Dermis microvascular lymphatic vessel endothelial cell (primary cell): ENCODE results near the gene TRIP12. TPM values are rescaled to one million over a fixed set of nuclear protein-coding genes. Genes with fewer than 3 reads are reported as not detected.
A peak's percentile ranks its signal among the peaks of the same experiment; 100 is the strongest.
"Not testable (repeated sequence)": the region's sequence is repeated elsewhere in the genome, so short reads cannot be mapped to it uniquely, and the experiment has no call there.

Experiments used
- DNase-seq, 2 donors: peaks; one replicate each; pipeline versions ENCODE4 v3.0.0 to v3.0.0-alpha.2; 2010; ENCODE audit warnings: low read depth in 2 of 2
- total RNA-seq: library from RNA; depleted of rRNA; stranded (reverse); fragments of >200 nt; gene quantifications from 2 replicates; pipeline ENCODE4 v1.2.1, GENCODE V29; 2014

The TRIP12 gene
- total RNA-seq, 1 donor from 2014 or later = 212 TPM

DNA sequence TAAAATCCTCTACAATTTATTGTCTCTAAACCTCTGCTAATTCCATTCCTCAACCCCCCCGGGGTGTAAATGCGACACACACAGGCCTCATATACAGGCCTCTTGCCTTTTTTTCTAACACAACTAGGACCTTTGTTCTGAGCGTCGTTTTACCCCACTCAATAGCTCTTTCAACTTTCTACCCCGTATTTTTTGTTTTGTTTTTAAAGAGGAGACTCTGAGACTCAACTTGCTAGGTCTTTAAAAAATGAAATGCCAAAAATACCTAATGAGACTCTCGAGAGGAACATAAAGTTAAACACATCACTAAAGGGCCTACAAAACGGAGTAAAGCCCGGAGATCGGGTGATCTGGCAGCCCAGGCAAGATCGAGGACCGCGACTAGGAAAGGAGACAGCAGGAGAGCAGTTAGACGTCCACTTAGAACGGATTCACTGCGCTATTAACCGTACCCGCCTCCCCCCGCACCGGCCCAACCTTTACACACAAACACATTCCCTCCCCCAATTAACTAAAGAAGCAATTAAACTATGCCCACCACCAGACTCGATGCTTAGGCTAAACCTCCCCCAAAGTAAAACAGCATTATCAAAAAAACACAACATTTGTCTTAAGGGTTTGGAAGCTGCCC is 1.7 kb downstream of the TRIP12 start:
- DNase-seq = peak in 1 of 2 donors; percentile 55

DNA sequence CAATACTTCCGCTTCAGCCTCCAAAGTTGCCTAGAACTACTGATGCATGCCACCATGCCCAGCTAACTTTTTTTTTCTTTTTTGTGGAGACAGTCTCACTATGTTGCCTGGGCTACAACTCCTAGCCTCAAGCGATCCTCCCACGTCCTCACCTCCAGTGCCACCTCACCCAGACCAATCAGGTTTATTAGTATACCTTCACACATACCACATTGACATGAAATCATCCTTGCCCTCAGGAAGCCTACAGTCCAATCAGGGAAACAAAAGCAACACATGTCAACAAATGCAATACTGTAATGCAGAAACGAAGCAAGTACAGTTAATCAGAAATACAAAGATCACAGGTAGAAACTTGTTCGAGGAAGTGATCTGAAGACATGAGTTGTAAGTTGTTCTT is 4.0 kb downstream of the TRIP12 start:
- no peak for DNase-seq

DNA sequence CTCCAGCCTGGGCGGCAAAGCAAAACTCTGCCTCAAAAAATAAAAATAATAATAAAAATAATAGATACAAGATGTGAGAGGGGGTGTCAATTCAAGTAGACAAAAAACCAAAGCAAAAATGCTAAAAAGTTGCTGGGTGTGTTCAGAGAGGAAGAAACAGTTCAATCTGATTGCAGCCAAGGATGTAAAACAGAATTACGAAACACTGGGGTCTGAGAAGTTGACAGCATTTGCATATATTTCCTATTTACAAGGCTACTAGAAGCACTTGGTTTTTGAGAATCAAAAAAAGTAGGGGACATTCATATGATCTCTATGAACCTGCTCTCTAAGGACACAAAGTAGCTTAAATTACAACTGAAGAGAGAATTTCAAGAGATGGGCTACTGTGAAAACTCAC is 7.6 kb downstream of the TRIP12 start:
- no peak for DNase-seq

DNA sequence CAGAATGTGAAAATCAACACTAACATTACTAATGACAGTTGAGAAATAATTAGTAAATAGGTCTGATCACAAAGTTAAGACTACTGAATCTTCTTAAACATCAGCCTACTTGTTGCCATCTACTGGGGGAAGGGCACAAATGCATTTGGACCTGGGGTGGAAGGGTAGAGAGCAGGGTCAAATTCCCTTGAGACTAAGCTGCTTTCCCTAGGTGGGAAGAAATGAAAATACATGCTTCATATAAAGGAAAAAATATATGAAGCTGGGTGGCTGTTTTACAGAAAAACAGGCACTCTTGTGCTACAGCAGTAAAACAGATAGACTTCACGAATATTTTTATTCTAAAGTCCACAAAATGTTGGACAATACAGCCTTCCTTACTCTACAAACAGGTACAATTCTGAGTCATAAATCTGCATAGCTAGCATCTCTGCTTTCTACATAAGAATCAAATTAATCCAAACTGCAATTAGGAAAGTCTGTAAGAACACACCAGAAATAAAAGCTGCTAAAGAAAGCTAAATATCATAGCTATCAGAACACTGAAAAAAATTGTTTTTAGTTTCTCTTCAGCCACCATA is 10.9 kb downstream of the TRIP12 start:
- DNase-seq = peak in 1 of 2 donors; percentile 33

DNA sequence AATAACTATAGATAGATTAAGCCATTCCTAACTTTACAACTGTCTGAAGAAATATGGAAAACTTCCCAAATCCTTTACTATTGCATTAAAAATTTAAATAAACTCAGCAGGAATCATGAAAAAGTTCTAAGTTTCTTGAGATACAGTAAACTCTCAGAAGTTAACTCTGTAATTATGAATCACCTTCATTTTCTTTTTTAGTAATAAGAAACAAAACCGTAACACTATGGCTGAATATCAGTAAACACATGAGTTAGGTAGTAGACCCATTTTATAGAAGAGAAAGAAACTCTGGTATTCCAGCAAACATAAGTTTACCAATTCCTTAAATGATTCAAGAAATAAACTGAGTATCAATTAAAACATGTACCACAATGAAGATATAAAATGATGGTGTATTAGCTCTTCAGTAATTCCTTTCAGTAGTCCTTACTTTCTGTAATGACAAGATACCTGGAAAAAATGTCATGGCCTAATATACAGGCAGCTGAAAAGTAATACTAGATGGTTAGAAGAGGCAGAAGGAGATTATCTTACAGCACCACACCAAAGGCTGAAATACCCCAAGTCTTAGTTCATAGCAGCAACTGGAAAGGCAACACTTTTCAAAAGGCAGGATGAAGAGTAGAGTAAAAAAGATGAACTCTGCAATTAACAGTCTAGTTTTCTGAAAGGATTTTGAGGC is 11.5 kb downstream of the TRIP12 start:
- no peak for DNase-seq

DNA sequence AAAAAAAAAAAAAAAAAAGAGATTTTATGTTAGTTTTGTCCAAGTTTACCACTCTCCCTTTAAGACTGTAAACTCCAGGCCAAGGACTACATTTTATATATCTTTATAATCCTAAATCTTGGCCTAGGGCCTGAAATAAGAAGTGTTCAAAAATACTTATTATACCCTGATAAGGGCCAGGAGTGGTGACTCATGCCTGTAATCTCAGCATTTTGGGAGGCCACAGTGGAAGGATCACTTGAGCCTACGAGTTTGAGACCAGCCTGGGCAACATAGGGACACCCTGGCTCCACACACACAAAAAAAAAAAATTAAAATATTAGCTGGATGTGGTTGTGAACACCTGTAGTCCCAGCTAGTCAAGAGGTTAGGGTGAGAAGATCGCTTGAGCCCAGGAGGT is 12.7 kb downstream of the TRIP12 start:
- no peak for DNase-seq

DNA sequence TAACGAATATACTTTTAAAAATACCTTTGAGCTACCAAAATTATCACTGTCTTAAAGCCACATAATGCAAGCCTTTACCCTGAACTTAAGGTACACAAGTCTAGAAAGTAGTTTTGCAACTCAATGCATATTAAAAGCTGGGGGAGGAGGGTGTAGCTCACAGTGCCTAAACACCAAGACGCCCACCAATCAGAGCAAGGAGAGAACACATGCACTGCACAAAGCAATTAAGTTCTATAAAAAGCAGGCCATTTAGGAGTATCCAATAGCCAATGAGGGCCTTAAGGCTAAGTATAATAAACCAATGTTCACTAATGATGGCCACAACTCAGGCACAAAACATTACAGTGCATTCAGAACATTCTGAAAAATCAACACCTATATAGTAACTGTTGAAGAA is 16.2 kb downstream of the TRIP12 start:
- DNase-seq = no peak

DNA sequence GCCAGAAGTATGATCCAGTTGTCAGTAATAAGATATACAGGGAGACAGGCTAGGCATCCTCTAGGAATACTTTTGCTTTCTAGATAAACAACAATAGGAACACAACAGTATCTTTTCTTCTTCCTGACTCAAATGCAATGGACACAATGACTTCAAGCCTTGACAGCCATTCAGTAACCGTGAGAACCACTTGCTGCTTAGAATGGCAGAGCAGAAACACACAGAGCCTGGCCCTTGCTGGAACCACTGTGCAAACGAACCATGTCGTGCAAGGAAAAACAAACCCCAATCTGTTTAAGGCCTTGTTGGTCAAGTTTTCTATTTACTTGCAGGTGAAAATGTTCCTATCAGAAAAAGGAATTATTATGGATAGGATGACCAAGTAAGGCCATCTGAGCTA is 18.8 kb downstream of the TRIP12 start:
- DNase-seq = no peak

DNA sequence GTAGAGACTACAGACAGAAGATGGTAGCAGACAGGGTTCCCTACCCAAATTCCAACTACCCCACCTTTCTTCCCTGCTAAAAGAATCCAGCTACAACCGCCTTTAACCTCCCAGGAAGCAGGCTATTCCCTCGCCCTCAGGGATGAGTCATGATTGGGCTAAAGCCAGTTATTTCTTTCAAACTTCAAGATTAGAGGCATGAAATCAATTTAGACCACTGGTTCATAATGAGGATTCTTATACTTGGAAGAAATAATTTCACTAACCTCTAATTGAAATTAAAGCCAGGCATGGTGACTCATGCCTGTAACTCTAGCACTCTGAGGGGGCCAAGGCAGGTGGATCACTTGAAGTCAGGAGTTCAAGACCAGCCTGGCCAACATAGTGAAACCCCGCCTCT is 20.0 kb downstream of the TRIP12 start:
- peak in 1 of 2 donors; percentile 25 for DNase-seq

DNA sequence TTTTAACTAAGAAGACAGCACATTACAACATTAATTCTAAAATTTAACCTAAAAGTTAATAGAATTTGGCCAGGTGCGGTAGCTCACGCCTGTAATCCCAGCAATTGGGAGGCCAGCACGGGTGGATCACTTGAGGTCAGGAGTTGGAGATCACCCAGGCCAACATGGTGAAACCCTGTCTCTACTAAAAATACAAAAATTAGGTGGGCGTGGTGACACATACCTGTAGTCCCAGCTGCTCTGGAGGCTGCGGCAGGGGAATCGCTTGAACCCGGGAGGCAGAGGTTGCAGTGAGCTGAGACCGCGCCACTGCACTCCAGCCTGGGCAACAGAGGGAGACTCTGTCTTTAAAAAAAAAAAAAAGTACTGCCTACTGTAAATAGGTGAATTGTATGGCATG is 21.3 kb downstream of the TRIP12 start:
- not testable (repeated sequence) for DNase-seq

DNA sequence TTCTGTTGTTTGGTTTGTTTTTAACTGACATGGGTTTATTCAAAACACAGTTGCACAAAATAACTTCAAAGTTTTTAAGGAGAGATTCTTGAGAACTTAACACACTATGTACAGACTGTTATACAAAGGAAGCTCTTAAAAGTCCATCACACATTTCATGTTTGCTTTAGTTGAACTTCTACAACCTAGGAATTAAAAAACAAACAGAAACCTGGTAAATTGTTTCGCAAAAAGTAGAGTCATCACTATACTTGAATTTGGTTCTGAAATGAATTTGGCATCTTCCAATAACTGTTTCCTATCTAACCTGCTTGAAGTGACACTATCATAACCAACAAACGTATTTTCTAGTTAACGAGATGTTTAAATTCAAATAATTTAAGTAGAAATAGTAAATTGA is 21.8 kb downstream of the TRIP12 start:
- no peak for DNase-seq

DNA sequence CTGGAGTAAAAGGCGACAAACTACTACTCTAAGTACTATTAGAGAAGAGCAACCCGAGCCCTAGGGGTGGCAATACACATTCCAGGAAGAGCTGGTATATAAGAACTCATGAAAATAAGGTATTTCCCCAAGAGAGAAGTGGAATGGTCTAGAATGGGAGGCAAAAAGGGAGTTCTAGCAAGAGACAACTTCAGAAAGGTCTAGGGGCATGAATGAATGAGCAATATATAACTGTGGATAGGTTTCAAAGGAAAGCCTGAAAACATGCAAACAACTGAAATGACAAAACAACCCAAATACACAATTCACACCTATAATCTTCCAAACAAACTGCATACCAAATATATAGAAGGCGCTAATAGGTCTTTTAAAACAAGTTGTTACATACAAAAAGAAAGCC is 22.2 kb downstream of the TRIP12 start:
- DNase-seq = no peak

DNA sequence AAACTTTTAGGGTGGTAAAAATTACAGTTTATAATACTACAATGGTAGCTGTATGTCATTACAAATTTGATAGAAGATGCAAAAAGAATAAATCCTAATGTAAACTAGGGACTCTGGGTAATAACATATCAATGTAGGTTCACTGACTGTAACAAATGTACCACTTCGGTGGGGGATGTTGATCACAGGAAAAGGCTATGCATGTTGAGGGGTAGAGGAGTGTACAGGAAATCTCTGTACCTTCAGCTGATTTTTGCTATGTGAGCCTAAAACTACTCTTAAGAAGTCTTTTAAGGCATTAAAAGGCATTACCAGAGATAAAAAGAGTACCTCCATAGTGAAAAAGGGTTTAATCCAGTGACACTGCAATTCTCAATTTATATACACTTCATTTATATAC is 25.0 kb downstream of the TRIP12 start:
- peak in 1 of 2 donors; percentile 17 for DNase-seq

DNA sequence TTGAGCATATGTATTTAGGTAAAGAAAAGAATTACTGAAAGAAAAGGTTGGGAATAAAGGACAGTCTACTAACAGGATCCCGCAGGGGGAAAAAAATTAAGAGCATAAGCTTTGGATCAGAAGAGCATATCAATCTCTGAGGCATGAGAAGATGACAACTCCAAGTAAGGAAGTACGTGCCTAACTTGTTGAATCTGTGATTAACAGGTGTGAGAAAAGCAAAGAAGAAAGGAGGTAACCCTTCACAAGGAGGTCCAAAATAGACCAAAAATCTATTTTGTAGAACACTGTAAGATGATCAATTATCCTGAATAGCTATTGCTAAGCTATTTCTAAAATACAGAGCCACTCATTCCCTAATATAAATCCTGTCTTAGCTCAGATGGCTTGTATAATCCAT is 32.8 kb downstream of the TRIP12 start:
- no peak for DNase-seq

DNA sequence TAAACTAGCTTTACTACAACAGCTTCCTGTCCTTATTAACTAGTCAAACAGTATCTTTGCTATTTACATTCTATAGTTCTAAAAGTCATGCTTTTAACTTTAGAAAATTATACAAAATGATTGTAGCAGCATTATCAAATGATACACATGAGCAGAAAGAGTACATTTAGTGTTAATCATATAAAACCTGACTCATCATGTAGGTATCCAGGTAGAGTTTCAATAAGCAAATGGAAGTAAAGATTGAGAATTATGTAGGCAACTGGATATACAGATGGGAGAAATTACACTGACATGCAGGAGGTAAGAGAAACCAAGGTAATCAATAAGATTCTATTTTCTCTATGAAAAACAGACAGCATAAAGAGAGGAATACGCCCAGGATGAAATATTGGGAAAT is 33.8 kb downstream of the TRIP12 start:
- no peak for DNase-seq

DNA sequence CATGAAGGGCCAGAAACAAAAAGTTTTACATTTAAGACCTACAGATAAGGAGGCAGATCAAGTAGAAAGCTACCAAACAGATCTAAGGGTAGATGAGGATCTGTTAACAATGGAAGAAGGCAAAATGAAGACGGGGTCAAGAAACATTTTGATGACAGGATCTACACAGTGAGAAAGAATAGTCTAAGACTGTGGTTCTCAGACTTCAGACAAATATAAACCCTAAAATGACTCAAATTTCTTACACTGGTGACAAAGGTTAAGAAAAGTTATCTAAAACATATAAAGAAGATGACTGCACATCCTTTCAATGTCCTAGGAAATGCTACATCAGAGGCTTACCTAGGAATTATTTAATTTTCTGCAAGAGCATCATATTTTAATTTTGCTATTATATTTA is 34.4 kb downstream of the TRIP12 start:
- DNase-seq = no peak

DNA sequence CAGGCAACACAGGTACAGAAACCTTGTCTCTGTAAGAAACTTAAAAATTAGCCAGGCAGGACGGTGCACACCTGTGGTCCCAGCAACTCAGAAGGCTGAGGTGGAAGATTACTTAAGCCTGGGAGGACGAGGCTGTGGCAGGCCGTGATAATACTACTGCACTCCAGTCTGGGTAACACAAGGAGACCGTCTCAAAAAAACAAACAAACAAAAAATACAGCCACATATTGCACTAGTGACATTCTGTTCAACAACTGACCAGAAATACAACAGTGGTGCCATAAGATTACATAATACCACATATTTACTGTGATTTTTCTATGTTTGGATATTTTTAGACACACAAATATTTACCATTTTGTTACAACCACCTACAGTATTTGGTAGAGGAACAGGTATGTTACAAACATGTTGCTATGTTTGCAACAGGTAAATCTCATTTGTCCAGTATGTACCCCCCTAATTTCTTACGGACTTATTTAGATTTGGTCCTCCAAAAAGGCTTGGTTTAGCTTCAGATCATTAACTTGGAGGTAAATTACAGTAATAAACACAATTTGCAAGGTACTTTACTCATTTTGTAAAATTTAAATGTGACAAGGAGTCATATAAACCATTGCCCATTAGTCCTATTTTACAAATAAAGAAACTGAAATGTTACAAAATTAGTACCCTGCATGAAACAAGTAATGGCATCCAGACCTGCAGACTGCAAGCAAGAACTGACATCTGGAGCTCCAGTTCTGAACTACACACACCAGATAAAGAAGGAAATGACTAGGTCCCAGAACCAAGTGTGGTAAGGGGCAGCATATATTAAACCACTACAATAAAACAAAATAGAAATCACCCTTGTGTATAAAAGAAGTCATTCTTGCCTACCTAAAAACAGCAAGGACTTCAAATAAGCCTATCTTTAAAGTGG is 36.8 kb downstream of the TRIP12 start:
- no peak for DNase-seq

DNA sequence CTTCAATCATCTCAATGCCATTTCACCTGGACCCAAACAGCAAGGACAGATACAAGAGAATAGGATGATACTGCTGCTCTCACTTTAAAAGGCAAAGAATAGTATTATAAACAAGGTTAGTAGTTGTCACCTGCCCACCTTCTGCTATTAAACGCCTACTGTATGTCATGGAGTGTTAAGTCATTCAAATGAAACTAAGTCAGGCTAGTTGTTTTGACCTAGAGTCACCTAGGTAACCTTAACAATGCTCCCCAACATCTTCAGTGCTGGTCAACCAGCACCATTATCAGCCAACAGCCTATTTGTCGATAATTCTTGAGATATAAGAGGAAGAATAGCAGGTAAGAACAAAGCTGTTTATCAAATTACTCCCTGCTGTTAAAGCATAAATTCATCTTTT is 39.2 kb downstream of the TRIP12 start:
- DNase-seq = no peak

DNA sequence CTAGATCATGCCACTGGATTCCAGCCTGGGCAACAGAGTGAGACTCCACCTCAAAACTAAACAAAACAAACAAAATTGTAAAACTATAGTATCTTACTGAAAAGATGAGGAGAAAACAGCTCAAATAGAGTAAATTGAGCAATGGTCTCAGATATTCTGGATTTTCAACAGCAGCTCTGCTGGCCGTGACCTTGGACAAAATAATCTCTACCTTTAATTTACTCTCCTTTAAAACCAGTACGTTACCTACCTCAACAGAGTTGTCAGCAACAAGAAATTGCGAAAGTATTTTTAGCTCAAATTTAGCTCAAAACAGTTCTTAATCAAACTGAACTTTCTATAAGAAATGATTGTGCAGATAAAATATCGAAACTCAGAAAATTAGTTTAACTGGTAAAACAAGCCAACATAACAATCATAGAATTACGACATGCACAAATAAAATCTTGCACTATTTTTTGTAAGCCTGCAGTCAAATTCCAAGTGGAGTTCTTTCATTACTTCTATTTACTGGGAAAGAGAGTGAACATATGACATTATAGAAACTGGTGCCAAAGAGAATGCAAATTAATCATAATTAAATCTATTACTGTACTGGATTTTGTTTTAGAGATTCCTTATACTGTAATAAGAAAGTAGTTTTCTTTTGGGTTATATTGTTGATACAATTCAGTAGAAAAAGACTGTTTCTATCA is 40.8 kb downstream of the TRIP12 start:
- no peak for DNase-seq

DNA sequence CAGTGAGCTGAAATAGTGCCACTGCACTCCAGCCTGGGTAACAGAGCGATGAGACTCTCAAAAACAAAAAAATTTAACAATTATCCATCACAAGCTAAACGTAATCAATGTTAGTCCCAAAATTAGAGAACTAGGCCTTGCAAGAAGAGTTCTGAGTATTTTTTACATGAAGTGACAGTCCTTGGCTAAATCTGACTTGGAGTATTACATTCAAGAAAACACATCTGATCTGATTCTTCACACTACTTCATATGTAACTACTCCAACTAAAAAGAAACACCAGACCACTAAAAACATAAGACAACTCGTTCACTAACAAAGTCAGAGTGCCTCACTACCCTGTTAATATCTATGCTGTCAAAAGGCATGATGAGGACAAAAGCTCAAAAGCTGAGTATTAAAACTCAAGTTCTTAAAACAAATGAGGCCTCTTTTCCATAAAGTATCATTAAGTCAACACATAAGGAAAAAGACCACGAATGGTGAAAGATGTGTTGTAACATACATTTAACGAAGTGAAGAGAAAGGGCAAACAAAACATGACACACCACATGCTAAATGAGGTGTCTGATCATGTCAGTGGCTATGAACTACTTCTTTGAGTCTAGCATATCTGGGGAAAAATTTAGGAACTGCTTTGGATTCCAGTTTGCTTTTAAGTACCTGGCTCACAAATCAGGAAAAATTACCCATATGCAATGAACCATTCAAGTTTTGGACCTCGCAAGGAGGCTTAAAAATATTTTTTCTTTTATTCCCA is 42.4 kb downstream of the TRIP12 start:
- DNase-seq = no peak

DNA sequence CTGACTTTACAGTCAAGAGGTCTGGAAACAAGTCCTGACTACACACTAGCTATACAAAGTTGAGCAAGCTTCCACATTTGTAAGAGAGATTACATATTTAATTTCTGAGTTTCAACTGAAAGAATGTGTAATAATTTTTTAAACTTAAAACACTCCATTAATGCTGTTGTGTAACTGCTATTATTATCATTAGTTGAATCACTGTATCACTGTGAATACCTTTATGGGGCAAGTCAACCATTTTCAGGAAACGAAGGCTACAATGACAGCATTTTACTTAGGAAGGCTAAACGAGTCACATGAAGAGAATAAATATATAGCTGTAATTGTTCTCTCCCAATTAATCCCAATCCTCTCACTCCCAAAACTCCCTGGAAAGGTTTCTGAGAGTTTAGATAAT is 46.3 kb downstream of the TRIP12 start:
- no peak for DNase-seq
